Activated CD4-positive, alpha-beta T cell treated with anti-CD3 and anti-CD28 coated beads, Interleukin-2, amount 50 U/mL, for 48 hours (primary cell): ENCODE results near the gene SMYD1.

Experiments
- DNase-seq, 2 experiments: peaks; one replicate each; pipeline ENCODE4 v3.0.0-alpha.2; 2020

Gene SMYD1

GRCh38 chr2:88123975-88124917 is 56.6 kb downstream of the SMYD1 start:
- no peak for DNase-seq

GRCh38 chr2:88125344-88125923 is 57.8 kb downstream of the SMYD1 start:
- no peak for DNase-seq

GRCh38 chr2:88125924-88126771 is 58.5 kb downstream of the SMYD1 start:
- no peak for DNase-seq

GRCh38 chr2:88126772-88127637 is 59.4 kb downstream of the SMYD1 start:
- DNase-seq, result no peak

- no peak for DNase-seq
These were observed 59.9 kb downstream of the SMYD1 start for GRCh38 chr2:88127638-88127887.

- no peak for DNase-seq
These were observed 60.4 kb downstream of the SMYD1 start, which contains the start of gene FABP1 for GRCh38 chr2:88127888-88128653. Gene FABP1 (minus strand): TSS chr2:88128062. CDS start chr2:88128017, 45 bp downstream.

- no peak for DNase-seq
These were observed 61.2 kb downstream of the SMYD1 start for GRCh38 chr2:88128654-88129312.

- DNase-seq, result no peak
These were observed 61.8 kb downstream of the SMYD1 start for GRCh38 chr2:88129313-88129959.

- no peak for DNase-seq
These were observed 63.8 kb downstream of the SMYD1 start for GRCh38 chr2:88131201-88131998.

GRCh38 chr2:88131999-88132368 is 64.4 kb downstream of the SMYD1 start:
- DNase-seq, result no peak

GRCh38 chr2:88133875-88134274 is 66.2 kb downstream of the SMYD1 start:
- DNase-seq, result no peak

GRCh38 chr2:88136817-88137216 is 69.2 kb downstream of the SMYD1 start:
- no peak for DNase-seq

GRCh38 chr2:88137833-88138232 is 70.2 kb downstream of the SMYD1 start:
- DNase-seq, result no peak

GRCh38 chr2:88139203-88139702 is 71.6 kb downstream of the SMYD1 start:
- no peak for DNase-seq

GRCh38 chr2:88139804-88140203 is 72.2 kb downstream of the SMYD1 start:
- no peak for DNase-seq

GRCh38 chr2:88141952-88142351 is 74.3 kb downstream of the SMYD1 start:
- no peak for DNase-seq

GRCh38 chr2:88144271-88144670 is 76.6 kb downstream of the SMYD1 start:
- no peak for DNase-seq

- no peak for DNase-seq
These were observed 77.4 kb downstream of the SMYD1 start for GRCh38 chr2:88144914-88145497.

GRCh38 chr2:88146590-88146989 is 79.0 kb downstream of the SMYD1 start:
- DNase-seq, result no peak
